ENCODE results near the gene KIAA0319L.
A peak's percentile ranks its signal among the peaks of the same experiment; 100 is the strongest.

Gene KIAA0319L

GRCh38 chr1:35448344-35448801 lies 108.8 kb downstream of the KIAA0319L start:
- H3K9me3 ChIP-seq (replicated peaks; ENCODE audit: low read length): no peaks in the 10 kb centered on the region
- H3K4me3 ChIP-seq (ENCODE audit: low read length): peak overlapping the region; percentile 46
- H3K27me3 ChIP-seq (ENCODE audit: control insufficient read depth, insufficient read depth, low read length): no peaks in the 10 kb centered on the region
- peak overlapping the region; percentile 73 for H3K9ac ChIP-seq (ENCODE audit: low read depth, low read length)
- peaks cover 43% of the 10 kb centered on the region for H3K36me3 ChIP-seq (ENCODE audit: insufficient read depth, low read length)
- peaks cover 35% of the 10 kb centered on the region for H3K4me1 ChIP-seq (ENCODE audit: control insufficient read depth, insufficient read depth, low read length)
- peak overlapping the region; percentile 67 for H3K4me2 ChIP-seq (ENCODE audit: low read length)

DNA sequence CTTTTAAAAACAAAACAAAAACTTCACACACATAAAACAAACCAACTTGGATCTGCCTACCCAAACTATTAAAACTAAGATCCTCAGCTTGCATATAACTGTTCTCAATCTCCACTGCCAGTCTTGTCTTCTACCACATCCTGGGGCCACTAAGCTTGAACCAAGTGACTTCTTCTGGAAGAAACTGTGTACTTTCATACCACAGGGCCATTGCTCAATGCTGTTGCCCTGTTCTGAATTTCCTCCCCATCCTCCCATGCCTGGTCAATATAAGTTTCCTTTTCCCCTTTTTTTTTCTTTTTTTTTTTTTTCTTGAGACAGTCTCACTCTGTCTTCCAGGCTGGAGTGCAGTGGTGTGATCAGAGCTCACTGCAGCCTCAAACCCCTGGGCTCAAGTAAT lies 109.9 kb downstream of the KIAA0319L start:
- H3K9me3 ChIP-seq (replicated peaks; ENCODE audit: low read length): no peaks in the 10 kb centered on the region
- peaks cover 34% of the 10 kb centered on the region for H3K4me1 ChIP-seq (ENCODE audit: control insufficient read depth, insufficient read depth, low read length)
- H3K4me3 ChIP-seq (ENCODE audit: low read length): no peak overlapping the region
- H3K36me3 ChIP-seq (ENCODE audit: insufficient read depth, low read length): peaks cover 44% of the 10 kb centered on the region
- H3K9ac ChIP-seq (ENCODE audit: low read depth, low read length): no peak overlapping the region
- no peaks in the 10 kb centered on the region for H3K27me3 ChIP-seq (ENCODE audit: control insufficient read depth, insufficient read depth, low read length)
- no peak overlapping the region for H3K4me2 ChIP-seq (ENCODE audit: low read length)

- no peaks in the 10 kb centered on the region for H3K9me3 ChIP-seq (replicated peaks; ENCODE audit: low read length)
- H3K27me3 ChIP-seq (ENCODE audit: control insufficient read depth, insufficient read depth, low read length): no peaks in the 10 kb centered on the region
- H3K36me3 ChIP-seq (ENCODE audit: insufficient read depth, low read length): peaks cover 55% of the 10 kb centered on the region
- H3K4me3 ChIP-seq (ENCODE audit: low read length): no peak overlapping the region
- H3K9ac ChIP-seq (ENCODE audit: low read depth, low read length): no peak overlapping the region
- no peak overlapping the region for H3K4me2 ChIP-seq (ENCODE audit: low read length)
- peaks cover 16% of the 10 kb centered on the region for H3K4me1 ChIP-seq (ENCODE audit: control insufficient read depth, insufficient read depth, low read length)
These were observed 112.8 kb downstream of the KIAA0319L start for GRCh38 chr1:35444519-35444774.

GRCh38 chr1:35443768-35444518 lies 113.3 kb downstream of the KIAA0319L start:
- Histone ChIP-seq H3K36me3 (ENCODE audit: insufficient read depth, low read length) (peaks cover 57% of the 10 kb centered on the region), H3K4me2 (ENCODE audit: low read length) (no peak overlapping the region), H3K9me3 (replicated peaks; ENCODE audit: low read length) (no peaks in the 10 kb centered on the region), H3K27me3 (ENCODE audit: control insufficient read depth, insufficient read depth, low read length) (no peaks in the 10 kb centered on the region), H3K4me1 (ENCODE audit: control insufficient read depth, insufficient read depth, low read length) (peaks cover 12% of the 10 kb centered on the region), H3K4me3 (ENCODE audit: low read length) (no peak overlapping the region), H3K9ac (ENCODE audit: low read depth, low read length) (no peak overlapping the region)

- no peaks in the 10 kb centered on the region for H3K9me3 ChIP-seq (replicated peaks; ENCODE audit: low read length)
- H3K27me3 ChIP-seq (ENCODE audit: control insufficient read depth, insufficient read depth, low read length): no peaks in the 10 kb centered on the region
- no peak overlapping the region for H3K4me3 ChIP-seq (ENCODE audit: low read length)
- H3K36me3 ChIP-seq (ENCODE audit: insufficient read depth, low read length): peaks cover 60% of the 10 kb centered on the region
- no peak overlapping the region for H3K9ac ChIP-seq (ENCODE audit: low read depth, low read length)
- H3K4me2 ChIP-seq (ENCODE audit: low read length): no peak overlapping the region
- H3K4me1 ChIP-seq (ENCODE audit: control insufficient read depth, insufficient read depth, low read length): peaks cover 1% of the 10 kb centered on the region
These were observed 114.5 kb downstream of the KIAA0319L start for GRCh38 chr1:35442734-35443133.

DNA sequence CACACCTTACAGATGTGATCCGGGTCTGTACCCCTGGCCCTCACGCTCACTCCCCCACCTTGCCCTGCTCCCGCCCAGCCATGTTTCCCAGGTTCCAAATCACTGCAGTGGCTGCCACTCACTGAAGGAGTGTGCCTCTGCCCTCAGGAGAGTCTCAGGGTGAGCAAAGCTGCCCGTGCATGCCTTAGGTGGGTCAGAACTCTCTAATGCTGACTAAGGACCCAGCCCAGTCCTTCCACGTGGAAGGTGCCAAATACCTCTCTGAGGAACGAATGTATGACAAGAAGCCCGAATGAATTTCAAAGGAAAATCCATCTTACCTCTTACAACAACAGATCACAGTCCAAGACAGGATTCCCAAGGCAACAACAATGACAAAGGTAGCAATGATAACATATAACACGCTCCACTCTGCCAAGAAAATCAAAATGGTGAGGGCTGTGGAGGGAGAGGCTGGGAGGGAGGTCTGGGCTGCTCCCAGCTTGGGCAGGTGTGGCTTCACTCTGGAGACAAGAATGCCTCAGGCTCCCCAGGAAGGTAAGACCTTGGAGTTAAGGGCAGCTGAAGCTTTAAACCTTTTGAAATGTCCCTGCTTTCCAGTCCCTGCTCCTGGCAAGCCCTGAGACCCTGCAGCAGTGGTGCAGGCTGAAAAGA lies 115.2 kb downstream of the KIAA0319L start:
- H3K36me3 ChIP-seq (ENCODE audit: insufficient read depth, low read length): peaks cover 60% of the 10 kb centered on the region
- no peak overlapping the region for H3K9ac ChIP-seq (ENCODE audit: low read depth, low read length)
- H3K4me3 ChIP-seq (ENCODE audit: low read length): no peak overlapping the region
- H3K4me2 ChIP-seq (ENCODE audit: low read length): no peak overlapping the region
- H3K27me3 ChIP-seq (ENCODE audit: control insufficient read depth, insufficient read depth, low read length): no peaks in the 10 kb centered on the region
- H3K4me1 ChIP-seq (ENCODE audit: control insufficient read depth, insufficient read depth, low read length): no peaks in the 10 kb centered on the region
- no peaks in the 10 kb centered on the region for H3K9me3 ChIP-seq (replicated peaks; ENCODE audit: low read length)

GRCh38 chr1:35439626-35440025 lies 117.6 kb downstream of the KIAA0319L start:
- Histone ChIP-seq H3K36me3 (ENCODE audit: insufficient read depth, low read length) (peaks cover 60% of the 10 kb centered on the region), H3K4me1 (ENCODE audit: control insufficient read depth, insufficient read depth, low read length) (no peaks in the 10 kb centered on the region), H3K4me3 (ENCODE audit: low read length) (no peak overlapping the region), H3K9ac (ENCODE audit: low read depth, low read length) (no peak overlapping the region), H3K4me2 (ENCODE audit: low read length) (no peak overlapping the region), H3K9me3 (replicated peaks; ENCODE audit: low read length) (no peaks in the 10 kb centered on the region), H3K27me3 (ENCODE audit: control insufficient read depth, insufficient read depth, low read length) (no peaks in the 10 kb centered on the region)

DNA sequence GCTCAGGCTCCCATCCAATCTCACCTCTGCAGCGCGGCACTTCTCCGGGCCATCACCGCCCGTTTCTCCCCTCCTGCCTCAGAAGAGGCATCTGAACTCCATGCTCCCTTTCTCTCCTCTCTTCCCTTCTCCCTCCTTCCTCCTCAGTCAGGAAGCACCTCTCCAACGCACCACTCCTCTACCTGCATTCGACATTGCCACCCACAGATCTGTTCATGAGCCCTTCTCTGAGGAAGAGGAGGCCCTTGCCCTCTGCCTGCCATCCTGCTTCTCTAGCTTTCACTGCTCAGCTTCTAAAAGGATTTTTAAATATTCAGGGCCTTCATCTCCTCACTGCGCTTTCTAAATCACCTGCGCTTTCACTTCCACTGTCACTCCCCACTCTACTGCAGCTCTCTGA lies 120.0 kb downstream of the KIAA0319L start:
- no peaks in the 10 kb centered on the region for H3K9me3 ChIP-seq (replicated peaks; ENCODE audit: low read length)
- H3K4me3 ChIP-seq (ENCODE audit: low read length): no peak overlapping the region
- H3K4me1 ChIP-seq (ENCODE audit: control insufficient read depth, insufficient read depth, low read length): no peaks in the 10 kb centered on the region
- peaks cover 61% of the 10 kb centered on the region for H3K36me3 ChIP-seq (ENCODE audit: insufficient read depth, low read length)
- H3K9ac ChIP-seq (ENCODE audit: low read depth, low read length): no peak overlapping the region
- no peak overlapping the region for H3K4me2 ChIP-seq (ENCODE audit: low read length)
- no peaks in the 10 kb centered on the region for H3K27me3 ChIP-seq (ENCODE audit: control insufficient read depth, insufficient read depth, low read length)

DNA sequence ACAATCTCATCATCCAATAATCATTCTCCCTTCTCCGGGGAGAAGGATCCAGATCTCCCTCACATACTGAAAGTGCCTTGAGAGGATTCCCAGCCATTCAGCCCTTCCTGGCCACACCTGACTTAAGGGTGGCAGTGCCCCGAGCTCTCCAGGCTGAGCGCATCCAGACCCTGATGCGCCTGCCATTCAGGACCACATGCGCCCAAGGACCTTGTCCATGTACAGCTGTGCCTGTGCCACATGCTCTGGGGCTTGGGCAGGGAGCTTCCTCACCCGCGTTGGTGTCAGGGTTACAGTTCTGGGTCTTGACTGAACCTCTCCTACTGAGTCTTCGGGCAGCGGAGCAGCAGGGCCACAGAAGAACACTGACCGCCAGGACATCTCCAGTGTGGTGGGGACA lies 121.1 kb downstream of the KIAA0319L start:
- Histone ChIP-seq H3K4me2 (ENCODE audit: low read length) (no peak overlapping the region), H3K9ac (ENCODE audit: low read depth, low read length) (no peak overlapping the region), H3K4me1 (ENCODE audit: control insufficient read depth, insufficient read depth, low read length) (no peaks in the 10 kb centered on the region), H3K36me3 (ENCODE audit: insufficient read depth, low read length) (peaks cover 56% of the 10 kb centered on the region), H3K27me3 (ENCODE audit: control insufficient read depth, insufficient read depth, low read length) (no peaks in the 10 kb centered on the region), H3K4me3 (ENCODE audit: low read length) (no peak overlapping the region), H3K9me3 (replicated peaks; ENCODE audit: low read length) (no peaks in the 10 kb centered on the region)

DNA sequence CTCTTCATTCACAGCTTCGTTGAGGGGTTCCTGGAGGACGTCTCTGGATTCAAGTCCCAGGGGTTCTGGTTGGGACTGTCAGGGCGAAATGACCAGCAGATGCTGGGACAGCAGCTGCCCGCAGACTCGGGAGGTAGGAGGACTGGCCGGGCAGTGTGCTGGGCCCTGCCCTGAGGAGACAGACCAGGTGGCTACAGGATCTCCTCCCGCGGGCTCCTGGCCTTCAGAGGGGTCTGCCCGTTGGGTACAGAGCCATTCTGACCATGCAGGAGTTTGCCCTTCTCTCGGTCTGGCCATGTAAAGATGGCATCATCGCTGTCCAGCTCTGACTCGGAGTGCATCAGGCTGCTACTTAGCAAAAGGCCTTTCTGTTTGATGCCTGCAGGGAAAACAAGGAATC lies 122.5 kb downstream of the KIAA0319L start:
- Histone ChIP-seq H3K4me3 (ENCODE audit: low read length) (no peak overlapping the region), H3K27me3 (ENCODE audit: control insufficient read depth, insufficient read depth, low read length) (no peaks in the 10 kb centered on the region), H3K4me1 (ENCODE audit: control insufficient read depth, insufficient read depth, low read length) (no peaks in the 10 kb centered on the region), H3K4me2 (ENCODE audit: low read length) (no peak overlapping the region), H3K36me3 (ENCODE audit: insufficient read depth, low read length) (peaks cover 51% of the 10 kb centered on the region), H3K9ac (ENCODE audit: low read depth, low read length) (no peak overlapping the region), H3K9me3 (replicated peaks; ENCODE audit: low read length) (no peaks in the 10 kb centered on the region)

DNA sequence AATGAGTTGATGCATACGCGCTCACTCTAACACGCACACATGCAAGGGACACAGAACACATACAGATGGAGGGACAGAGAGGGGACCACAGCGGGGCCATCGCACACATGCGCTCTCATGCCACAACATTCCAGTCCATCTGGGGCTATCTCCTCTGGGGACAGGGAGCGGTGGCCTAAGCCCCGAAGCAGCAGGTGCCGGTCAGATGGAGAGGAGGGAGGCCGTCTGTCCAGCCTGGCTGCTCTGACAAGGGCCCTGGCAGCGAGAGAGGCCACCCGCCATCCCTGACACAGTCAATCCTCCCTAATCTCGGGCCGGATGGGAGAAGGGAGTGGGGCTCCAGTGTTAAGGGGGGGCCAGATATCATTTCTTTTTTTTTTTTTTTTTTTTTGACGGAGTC lies 123.5 kb downstream of the KIAA0319L start:
- Histone ChIP-seq H3K9me3 (replicated peaks; ENCODE audit: low read length) (no peaks in the 10 kb centered on the region), H3K27me3 (ENCODE audit: control insufficient read depth, insufficient read depth, low read length) (no peaks in the 10 kb centered on the region), H3K4me3 (ENCODE audit: low read length) (no peak overlapping the region), H3K9ac (ENCODE audit: low read depth, low read length) (no peak overlapping the region), H3K36me3 (ENCODE audit: insufficient read depth, low read length) (peaks cover 47% of the 10 kb centered on the region), H3K4me2 (ENCODE audit: low read length) (no peak overlapping the region), H3K4me1 (ENCODE audit: control insufficient read depth, insufficient read depth, low read length) (no peaks in the 10 kb centered on the region)

- H3K9ac ChIP-seq (ENCODE audit: low read depth, low read length): no peak overlapping the region
- H3K36me3 ChIP-seq (ENCODE audit: insufficient read depth, low read length): peaks cover 40% of the 10 kb centered on the region
- H3K9me3 ChIP-seq (replicated peaks; ENCODE audit: low read length): no peaks in the 10 kb centered on the region
- no peaks in the 10 kb centered on the region for H3K27me3 ChIP-seq (ENCODE audit: control insufficient read depth, insufficient read depth, low read length)
- no peak overlapping the region for H3K4me2 ChIP-seq (ENCODE audit: low read length)
- H3K4me3 ChIP-seq (ENCODE audit: low read length): no peak overlapping the region
- no peaks in the 10 kb centered on the region for H3K4me1 ChIP-seq (ENCODE audit: control insufficient read depth, insufficient read depth, low read length)
These were observed 125.0 kb downstream of the KIAA0319L start for GRCh38 chr1:35432231-35432630.
